Stimulated activated CD4-positive, alpha-beta T cell treated with anti-CD3 and anti-CD28 coated beads, Interleukin-1b, Interleukin-23, amount 100 ng/mL, for 24 hours (primary cell): ENCODE data around the gene SH3PXD2B.

Experiments used
- DNase-seq, 4 experiments: peaks; one replicate each; pipeline ENCODE4 v3.0.0-alpha.2; 2020; ENCODE audit warnings: low read depth in 4 of 4, low spot score in 1 of 4

Gene SH3PXD2B

DNA sequence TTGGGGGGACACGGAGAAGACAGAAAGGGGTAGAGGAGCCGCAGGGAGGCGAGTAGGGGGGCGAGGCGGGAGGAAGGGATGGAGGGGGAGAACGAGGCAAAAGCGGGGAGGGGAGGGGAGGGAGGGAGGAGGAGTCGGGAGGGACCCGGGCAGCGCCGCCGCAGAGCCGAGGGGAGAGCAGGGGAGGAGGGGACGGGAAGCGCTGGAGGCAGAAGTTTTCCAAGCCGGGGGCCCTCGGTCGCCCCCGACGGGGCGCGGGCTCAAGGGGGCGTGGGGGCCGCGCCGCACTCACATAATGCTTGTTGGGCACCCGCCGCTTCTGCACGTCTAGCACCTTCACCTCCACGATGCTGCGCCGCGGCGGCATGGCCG lies 353 bp downstream of the SH3PXD2B start:
- DNase-seq, result no peak

DNA sequence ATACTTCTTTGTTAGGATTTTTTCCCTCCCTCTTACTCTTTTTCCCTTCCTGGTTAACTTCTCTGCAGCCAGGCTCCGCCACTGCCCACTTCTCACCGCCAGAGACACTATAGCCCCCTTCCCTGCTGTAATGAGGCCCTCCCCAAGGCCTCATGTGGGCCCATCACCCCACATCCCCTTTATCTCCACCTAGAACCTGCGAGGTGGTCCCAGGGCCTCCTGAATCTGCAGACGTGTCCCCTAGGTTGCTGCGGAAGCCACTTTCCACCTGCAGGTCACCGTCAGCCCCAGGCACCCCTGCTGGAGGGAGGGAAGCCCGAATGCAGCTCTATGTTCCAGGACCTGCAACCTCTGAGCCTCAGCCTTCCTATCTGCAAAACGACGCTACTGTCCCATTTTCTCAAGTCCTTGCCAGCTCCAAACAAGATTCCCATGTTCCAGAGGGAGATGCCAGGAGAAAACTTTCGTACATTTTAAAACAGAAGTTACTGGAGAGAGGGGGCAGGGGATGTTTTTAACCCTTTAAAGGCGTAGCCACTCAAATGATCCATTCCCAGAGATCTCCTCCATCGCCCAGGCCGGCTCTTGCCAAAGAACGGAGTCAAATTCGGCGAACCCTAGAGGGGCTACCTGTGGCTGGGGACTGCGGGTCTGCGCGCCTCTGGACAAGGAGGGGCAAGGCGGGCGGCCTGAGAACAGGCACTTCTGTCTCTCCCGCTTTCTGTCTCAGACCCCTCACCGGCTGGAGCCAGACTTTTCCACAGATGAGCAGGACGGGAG lies 929 bp downstream of the SH3PXD2B start:
- no peak for DNase-seq

DNA sequence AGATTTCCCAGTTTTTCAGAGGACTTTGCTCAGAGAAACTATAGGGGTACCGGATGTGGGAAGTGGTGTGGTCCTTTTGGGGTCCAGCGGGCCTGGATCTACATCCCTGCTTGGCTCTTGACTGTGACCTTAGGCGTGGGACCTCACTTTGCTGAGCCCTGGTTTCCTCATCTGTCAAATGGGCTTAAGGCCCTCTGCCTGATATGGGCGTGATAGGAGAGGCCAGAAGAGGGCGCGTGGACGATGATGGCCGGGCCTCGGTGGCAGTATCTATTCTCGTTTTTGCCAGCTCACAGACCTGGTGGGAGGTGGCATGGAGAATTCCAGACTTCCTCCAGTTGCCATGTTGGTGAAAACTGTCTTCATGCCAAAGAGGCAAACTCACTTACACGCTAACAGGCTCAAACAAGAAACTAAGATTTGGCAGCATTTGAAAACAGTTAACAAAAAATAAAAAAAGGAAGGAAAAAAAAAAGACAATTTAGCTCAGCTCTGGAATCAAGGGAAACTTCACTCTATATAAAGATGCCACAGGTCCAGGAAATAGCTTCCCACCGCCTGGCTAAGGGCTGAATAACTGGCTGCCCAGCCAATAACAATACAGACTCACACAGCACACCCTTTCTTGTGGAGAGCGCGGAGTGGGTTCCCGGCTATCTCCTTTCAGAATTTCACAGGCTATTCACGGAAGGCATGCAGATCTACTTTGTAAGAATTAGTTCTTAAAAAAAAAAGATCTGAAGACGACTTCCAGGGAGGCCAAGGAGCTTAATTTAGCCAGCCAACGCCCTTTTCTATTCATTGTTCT lies 1.7 kb downstream of the SH3PXD2B start:
- DNase-seq, result no peak

DNA sequence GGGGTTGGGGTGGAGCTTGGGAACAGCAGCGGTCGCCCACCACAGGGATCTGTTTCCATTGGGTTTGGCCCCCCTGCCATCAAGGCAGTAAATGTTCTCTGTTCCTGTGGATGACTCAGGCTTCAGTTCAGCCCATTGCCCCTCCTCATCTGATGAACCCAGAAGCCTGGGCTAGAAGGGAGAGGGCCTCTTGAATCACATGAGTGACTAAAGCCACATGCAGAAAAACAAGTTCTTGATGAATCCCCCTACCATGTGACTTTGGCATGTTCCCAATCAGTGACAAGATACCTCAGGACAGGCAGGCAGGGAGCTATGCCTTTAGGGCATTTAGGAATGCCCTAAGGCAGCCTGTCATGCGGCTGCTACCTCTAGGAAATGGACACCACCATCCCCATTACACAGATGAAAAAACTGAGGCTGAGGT lies 2.5 kb downstream of the SH3PXD2B start:
- DNase-seq, result no peak

DNA sequence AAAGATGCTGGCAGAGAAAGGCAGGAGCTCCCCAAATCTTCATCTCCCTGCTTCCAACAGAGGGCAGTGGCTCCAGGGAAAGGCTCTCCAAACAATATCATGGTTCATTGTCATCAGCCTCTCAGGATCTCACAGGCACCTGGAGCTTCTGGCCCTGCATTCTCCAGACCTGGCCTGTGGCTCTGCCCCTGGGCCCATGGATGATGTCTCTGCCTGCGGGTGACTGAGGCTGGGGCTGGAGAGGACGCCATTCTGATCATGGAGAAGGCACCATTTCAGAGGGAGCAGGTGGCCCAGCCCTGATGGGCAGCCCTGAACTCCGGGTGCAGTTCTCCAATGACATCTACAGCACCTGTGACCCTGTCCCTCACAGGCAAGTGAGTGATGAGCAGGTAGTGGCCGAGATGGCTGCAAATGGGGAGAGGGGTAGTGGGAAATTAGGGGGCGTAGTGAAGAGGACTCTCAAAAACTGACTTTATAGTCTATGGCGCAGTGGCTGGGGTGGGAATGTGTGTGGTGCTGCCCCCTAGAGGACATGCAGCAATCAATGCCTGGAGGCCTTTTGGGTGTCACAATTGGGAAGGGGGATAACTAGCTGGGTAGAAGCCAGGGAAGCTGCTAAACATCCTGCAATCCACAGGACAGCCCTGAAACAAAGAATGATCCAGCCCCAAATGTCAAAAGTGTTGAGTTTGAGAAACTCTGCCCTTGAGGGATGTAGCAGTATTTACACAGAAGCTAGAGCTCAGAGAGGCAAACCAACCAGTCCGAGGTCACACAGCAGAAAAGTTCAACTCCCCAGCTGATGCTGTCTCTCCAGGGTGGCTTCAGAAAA lies 3.2 kb downstream of the SH3PXD2B start:
- peak in 2 of 4 experiments; percentile 25 to 32 for DNase-seq

DNA sequence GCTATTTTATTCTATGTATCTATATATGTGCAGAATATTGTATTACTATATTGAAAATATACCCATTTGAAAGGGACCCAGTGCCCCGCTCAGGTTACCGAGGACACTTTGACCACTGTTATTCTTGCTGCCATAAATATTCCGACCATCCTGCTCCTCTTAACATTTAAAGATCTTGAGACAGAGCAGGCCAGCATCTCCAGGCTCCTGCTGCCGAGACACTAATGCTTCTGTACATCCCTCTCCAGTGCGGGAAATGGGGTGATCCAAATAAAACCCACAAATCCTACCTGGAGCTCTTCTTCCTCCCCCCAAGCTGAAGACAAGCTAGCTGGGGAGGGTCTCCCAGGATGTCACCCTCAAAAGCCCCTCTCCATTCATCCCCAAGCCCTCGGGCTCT lies 3.9 kb downstream of the SH3PXD2B start:
- no peak for DNase-seq

DNA sequence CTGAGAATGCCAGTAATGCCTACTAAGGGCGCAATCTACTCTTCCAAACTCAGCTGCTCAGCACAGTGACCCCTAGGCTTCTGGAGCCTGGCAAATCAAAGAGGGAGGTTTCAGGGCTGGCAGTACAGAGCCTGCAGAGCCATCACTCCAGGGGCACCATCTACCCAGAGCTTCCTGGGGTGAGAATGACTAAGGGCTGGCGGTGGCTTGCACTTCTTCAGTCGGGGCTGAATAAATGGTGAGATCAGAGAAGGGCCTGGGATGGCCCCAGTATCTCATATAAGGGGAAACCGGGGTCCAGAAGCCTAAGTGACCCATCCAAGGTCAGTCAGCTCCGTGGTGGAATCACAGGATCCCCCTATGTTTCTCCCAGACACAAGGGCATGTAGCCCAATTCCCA lies 5.3 kb downstream of the SH3PXD2B start:
- no peak for DNase-seq

DNA sequence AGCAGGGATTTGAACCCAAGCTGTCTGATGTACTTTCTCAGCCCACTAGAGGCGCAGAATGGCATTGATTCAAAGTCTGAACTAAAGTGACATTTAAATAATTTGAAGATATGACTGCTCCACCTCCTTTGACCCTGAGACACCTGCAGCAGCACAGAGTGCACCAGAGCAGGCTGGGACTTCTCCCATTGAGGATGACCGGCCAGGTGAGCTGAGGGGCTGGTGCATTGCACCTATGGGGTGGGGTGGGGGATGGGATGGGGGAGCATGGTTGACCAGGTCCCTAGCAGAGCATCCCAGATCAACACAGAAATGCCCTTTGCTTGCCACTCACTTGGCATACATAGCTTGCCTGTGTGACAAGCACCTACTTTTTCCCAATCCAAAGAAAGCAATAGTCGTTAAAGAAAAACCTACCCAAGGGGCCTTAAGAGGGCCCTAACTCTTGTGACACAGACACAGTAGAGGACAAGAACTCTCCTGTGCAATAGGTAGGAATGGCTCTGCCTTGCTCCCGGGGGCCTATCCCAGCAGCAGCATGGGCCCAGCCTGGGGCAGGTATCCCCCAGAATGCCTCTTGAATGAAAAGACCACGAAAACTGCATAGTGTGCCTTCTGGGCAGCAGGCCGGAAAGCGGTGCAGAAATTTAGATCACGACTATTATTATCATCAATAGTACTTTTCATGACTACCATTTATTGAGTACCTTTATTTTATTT lies 6.5 kb downstream of the SH3PXD2B start:
- DNase-seq, result no peak

DNA sequence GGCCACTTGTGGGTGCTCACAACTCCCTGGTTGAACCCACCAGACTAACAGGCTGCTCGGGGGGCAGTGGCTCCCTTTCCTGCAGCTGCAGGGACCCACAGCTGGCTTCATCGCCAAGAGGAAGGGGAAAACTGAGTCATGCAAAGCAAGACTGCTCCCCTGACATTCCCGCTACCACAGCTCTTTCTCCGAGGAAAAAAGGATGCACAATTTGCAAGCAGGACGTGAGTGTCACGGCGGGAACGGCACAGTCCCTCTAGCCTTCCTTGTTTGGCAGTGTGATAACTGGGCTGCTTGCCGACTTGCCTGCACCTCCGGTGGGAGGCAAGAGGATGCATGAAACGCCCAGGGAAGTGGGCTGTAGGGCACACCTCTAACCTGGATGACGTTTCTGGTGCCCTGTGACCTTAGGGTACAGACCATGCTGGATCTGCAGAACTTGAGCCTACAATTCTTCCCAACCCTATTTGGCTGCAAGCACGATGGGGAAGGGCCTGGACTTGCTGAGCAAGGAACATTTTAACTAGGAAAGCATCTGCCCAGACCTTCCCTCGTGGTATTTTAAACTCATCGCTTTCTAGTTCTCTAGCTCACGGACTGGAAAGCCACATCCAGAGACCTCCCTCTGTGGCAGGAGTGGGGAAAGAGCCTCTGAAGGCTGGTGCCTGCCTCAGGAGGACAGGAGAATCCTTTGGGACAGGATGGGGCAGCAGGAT lies 7.8 kb downstream of the SH3PXD2B start:
- DNase-seq, result no peak

DNA sequence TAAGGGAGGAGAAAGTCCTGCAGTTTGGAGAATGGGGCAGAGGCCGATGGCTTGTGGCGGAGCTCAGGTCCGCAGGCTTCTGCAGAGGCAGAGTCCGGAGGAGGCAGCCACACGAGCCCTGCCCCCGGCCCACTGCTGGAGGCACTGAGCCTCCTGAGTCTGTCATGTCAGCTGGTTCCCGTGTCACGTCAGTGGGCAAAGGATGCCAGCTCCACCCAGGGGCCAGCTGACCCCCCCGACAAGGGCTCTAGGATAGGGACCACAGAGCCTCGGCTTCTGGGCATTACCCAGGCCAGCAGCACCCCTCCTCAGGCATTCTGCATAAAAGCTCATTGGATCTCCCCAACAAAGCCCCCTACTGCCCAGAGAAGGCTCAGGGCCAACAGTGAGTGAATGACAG lies 8.5 kb downstream of the SH3PXD2B start:
- DNase-seq, result no peak

DNA sequence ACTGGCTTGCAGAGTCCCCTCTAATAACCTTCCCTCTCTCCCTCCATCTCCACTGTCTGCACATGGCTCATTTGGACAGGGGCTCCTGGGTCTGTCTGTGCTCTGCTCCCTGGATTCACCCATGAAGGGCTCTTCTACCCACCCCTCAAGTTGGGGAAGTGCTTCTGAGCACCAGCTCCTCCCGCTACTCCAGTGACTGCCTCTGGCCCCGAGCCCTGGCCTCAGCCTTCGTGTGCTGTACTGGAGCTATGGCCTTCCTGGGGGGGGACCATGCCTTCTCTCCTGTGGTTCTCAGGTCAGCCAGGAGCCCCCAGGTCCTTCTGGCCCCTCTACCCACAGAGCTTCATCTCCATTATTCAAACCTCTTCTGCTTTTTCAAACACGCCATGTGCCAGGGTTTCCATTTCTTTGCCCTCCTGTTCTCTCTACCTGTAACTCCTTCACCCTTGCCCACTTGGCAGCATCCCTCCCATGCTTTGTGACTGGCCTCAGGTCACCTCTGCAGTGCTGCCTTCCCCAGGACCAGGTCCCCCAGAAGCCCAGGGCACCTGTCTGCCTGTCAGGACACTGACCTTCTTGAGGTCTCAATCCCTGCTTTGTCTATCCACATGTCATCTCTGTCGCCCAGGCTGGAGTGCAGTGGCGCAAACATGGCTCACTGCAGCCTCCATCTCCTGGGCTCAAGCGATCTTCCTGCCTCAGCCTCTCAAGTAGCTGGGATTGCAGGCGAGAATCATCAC lies 9.5 kb downstream of the SH3PXD2B start:
- DNase-seq, result no peak

DNA sequence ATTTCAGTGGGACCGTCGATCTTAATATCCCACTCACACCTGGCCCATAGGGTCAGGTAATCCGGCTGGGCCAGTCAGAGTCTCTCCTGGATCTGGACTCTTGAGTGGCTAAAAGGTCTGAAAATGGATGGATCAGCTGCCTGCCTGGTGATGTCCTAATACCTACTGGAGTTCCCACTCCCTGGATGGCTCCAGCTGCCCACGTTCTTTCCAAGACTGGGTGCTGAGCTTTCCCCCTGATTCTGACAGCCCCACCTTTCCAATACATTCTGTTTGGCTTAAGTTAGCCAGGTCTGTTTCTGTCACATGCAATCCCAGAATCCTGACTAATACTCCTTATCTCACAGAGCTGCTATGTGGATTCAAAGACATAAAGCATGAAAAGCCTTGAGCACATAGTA lies 10.2 kb downstream of the SH3PXD2B start:
- no peak for DNase-seq

DNA sequence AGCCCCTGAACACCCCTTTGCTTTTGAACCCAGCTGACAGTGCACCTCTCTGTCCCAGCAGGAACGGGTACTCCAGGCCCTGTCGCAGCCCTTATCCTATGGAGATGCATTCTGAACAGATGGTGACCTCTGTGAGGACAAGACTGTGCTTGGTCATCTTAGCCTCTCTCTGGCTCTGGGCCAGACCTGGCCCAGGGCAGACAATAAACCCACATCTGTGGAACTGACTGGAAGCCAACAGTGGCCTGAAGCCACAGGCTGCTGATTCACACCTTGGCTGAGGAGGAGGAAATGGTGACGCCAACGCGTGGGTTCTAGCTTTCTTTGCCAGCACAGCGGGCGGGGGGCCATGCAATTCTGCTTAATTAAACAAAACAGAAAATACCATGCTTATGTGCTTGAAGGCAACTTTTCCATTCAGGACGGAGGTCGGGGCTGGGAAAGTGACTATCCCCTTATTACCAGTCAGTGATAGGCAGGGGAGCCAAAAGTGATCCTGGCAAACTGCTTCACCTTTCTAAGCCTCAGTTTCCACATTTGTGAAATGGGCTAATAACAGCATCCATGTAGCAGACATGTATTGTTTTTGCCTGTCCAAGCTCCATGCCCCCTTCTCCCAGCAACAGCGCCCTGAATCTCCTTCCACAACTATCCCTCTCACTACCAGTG lies 10.8 kb downstream of the SH3PXD2B start:
- DNase-seq, result peak in 2 of 4 experiments; percentile 28 to 54

DNA sequence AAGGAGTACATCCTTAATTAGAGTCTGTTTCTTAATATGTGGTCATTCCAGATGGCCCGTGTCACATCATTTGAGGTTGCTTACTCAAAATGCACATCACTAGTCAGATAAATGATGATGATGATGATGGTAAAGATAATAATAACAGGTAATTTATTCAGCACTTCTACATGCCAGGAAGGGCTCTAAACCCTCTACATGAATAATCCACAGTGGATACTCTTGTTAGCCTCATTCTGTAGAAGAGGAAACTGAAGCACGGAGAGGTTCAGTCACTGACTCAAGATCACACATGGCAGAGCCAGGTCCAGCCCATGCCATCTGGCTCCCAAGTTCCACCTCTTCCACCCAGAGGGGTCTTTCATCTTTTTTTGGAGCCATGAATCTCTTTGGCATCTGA lies 11.7 kb downstream of the SH3PXD2B start:
- no peak for DNase-seq

DNA sequence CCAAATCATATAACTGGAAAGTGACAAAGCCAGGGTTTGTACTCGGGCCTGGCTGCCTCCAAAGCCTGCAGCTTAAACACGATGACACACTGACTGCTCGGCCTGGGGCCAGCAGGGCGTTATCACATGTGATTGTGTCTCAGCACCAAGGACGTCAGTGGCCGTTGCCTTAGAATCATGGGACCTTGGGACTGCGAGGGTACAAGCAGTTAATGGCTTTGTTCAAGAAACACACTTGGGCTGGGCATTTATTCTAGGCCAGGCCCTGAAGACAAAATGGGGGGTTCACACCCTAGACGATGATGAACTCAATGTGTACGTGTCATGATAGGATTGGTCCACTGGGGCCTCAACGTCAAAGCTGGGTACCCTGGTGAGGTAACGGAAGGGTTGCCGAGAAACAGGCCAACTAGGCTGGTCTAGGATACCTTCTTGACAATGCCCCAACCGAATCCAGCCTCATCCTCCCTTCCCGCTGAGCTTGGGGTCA lies 13.0 kb downstream of the SH3PXD2B start:
- no peak for DNase-seq

DNA sequence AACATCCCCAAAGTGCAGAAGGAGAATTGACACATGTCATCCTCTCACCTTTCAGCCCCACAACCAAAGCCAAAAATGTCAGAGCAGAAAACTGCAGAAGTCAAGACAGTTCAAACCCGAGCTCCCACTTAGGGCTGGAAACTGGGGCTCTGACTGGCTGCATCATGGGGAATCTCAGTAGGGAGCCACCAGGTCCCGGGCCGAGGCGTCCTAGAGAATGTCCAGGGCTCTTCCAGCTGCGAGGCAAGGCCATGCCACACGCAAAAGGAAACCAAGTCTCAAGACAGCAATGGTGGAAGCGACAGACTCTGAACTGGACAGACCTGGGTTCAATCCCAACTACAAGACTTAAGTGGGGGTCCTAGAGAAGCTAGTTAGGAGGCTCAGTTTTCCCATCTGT lies 13.8 kb downstream of the SH3PXD2B start:
- no peak for DNase-seq

DNA sequence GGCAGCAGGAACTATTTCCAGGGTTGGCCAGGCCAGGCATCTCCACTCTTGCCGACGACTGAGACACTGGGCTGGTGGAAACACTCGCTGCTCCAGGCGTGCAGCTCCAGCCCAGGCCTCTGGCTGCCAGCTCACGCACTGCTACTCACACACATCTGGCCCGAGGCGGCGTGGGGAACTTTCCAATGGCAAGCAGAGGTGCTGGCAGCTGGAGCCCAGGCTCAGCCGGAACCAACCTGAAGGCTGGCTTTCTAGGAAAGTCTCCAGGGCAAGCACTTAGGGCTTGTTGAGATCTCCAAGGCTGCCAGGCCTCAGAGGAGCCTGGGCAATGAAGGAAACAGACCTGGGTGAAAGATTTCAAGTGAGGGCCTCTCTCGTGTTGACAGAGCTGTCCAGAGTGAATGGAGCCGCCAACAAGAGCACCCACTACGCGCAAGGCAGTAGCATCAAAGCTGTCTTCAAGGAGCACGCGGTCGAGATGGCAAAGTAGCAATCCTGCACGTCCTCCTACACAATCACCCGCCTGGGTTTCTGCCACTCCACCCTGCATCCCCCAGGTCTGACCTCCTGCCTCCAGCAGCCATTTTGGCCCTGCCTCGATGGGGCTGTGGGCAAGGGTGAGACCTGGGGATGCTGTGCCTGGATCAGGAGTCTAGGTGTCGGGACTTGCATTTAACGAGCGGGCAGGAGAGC lies 14.4 kb downstream of the SH3PXD2B start:
- DNase-seq, result no peak

DNA sequence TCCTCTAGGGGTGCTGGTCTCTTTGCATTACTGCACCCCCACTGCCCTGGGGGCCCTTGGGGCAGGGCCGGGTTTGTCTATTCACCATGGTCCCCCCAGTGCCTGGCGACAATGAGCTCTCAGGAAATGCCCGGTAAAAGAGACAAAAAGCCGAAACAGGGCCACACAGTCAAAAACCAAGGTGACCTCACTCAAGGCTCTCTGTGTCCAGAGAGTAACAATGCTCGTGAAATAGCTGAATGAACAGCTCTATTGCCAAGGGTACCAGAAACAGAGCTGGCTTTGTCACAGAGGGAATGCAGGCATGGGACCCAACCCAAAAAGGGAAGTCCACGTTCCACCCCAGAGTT lies 16.0 kb downstream of the SH3PXD2B start:
- no peak for DNase-seq
